ENCODE results near the gene NMNAT3.

Gene NMNAT3

GRCh38 chr3:139577346-139577745 is 100.4 kb downstream of the NMNAT3 start:
- no peak for DNase-seq

GRCh38 chr3:139574026-139574947 is 103.5 kb downstream of the NMNAT3 start:
- no peak for DNase-seq

GRCh38 chr3:139572847-139573672 is 104.7 kb downstream of the NMNAT3 start:
- DNase-seq = no peak

GRCh38 chr3:139571711-139572110 is 106.1 kb downstream of the NMNAT3 start:
- no peak for DNase-seq

- DNase-seq = no peak
These were observed 113.4 kb downstream of the NMNAT3 start for GRCh38 chr3:139564294-139564861.

- DNase-seq = no peak
These were observed 115.7 kb downstream of the NMNAT3 start for GRCh38 chr3:139561959-139562676.

- no peak for DNase-seq
These were observed 116.4 kb downstream of the NMNAT3 start for GRCh38 chr3:139561255-139561817.

GRCh38 chr3:139560411-139560810 is 117.4 kb downstream of the NMNAT3 start:
- no peak for DNase-seq

GRCh38 chr3:139559541-139559940 is 118.2 kb downstream of the NMNAT3 start:
- DNase-seq = no peak

- DNase-seq = no peak
These were observed 119.2 kb downstream of the NMNAT3 start for GRCh38 chr3:139558351-139559266.

- no peak for DNase-seq
These were observed 120.7 kb downstream of the NMNAT3 start for GRCh38 chr3:139557041-139557440.

- no peak for DNase-seq
These were observed 122.5 kb downstream of the NMNAT3 start for GRCh38 chr3:139555249-139555648.

GRCh38 chr3:139554628-139555027 is 123.1 kb downstream of the NMNAT3 start:
- no peak for DNase-seq

GRCh38 chr3:139552632-139553365 is 125.0 kb downstream of the NMNAT3 start:
- no peak for DNase-seq

GRCh38 chr3:139548801-139549200 is 129.0 kb downstream of the NMNAT3 start:
- no peak for DNase-seq

- no peak for DNase-seq
These were observed 130.1 kb downstream of the NMNAT3 start for GRCh38 chr3:139547666-139548065.

GRCh38 chr3:139546772-139547171 is 131.0 kb downstream of the NMNAT3 start:
- no peak for DNase-seq

- DNase-seq = no peak
These were observed 136.1 kb downstream of the NMNAT3 start for GRCh38 chr3:139541532-139542288.

- DNase-seq = no peak
These were observed 136.9 kb downstream of the NMNAT3 start for GRCh38 chr3:139540651-139541531.
